Measurements from ENCODE around the gene PTPRG. TPM values are rescaled to one million over a fixed set of nuclear protein-coding genes. Genes with fewer than 3 reads are reported as not detected.
"Not testable (repeated sequence)": the region's sequence is repeated elsewhere in the genome, so short reads cannot be mapped to it uniquely, and the experiment has no call there.

Gene PTPRG
- total RNA-seq, 1 donor from 2014 or later, result 40.0 TPM

DNA sequence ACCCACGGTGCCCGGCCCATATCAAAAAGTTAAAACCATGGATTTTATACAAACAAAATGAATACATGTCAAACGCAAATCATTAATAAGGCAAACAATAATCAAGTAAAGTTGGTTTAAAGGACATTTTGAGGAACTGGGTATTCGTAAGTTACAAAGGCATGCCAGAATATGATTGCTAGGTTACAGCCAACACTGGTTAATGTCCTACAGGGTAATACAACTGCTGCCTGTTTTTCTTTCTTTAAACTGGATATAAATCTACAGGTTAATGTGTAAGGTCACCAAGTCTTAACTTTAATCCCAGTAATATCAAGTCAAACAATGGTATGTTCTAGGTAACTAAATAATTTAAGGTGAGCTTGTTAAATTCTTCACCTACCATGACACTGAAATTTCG lies 166.1 kb downstream of the PTPRG start:
- DNase-seq, result no peak

DNA sequence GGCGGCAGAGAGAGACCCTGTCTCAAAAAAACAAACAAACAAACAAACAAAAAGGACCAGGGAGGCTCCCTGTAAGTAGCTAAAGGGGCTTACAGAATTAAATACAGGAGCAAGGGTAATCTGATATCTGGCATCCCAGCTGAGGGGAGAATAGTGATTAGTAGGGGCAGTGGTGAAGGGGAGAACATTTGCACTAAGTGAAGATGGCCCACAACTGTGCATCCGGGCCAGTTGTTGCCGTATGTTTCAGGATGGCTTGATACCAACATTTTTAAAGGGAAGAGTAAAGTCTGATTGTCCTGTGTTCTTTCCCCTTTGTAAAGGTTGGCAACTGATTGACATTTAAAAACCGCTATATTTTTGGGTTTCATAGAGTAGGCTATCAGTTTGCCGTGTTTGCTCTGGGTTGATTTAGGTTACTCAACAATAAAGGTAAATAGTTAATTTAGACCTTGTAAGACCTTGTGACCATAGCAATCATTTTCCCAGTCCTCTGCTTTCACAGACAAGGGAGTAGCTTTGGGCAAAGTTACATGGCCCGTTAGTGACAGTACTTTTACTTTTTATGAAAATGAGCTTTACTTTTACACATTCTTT lies 167.8 kb downstream of the PTPRG start:
- DNase-seq, result no peak

- no peak for DNase-seq
Observed at GRCh38 chr3:61730056-61730455, 168.7 kb downstream of the PTPRG start.

GRCh38 chr3:61730577-61731231 lies 169.3 kb downstream of the PTPRG start:
- no peak for DNase-seq

GRCh38 chr3:61733000-61733399 lies 171.6 kb downstream of the PTPRG start:
- no peak for DNase-seq

- no peak for DNase-seq
Observed at GRCh38 chr3:61733876-61734275, 172.5 kb downstream of the PTPRG start.

- DNase-seq, result no peak
Observed at GRCh38 chr3:61734749-61735686, 173.6 kb downstream of the PTPRG start.

DNA sequence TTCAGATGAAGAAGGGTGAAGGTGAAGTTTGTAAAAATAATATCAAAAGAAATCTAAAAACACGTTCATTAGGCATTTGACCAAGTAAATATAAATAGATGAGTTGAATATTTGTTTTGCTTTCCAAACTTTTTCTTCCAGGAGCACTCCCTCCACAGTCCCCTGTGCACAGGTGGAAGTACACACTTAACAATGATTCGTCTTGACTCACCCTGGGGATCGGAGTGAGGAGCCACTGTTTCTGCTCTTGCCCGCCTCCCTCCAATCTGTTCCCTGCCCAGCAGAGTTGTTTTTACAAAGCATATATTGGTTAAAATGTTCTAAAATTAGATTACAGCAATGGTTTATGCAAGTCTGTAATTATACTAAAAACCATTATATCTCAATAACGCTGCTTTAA lies 175.1 kb downstream of the PTPRG start:
- DNase-seq, result no peak

GRCh38 chr3:61739640-61740039 lies 178.3 kb downstream of the PTPRG start:
- DNase-seq, result no peak

GRCh38 chr3:61740494-61740893 lies 179.1 kb downstream of the PTPRG start:
- DNase-seq, result no peak

- DNase-seq, result no peak
Observed at GRCh38 chr3:61741551-61741950, 180.2 kb downstream of the PTPRG start.

GRCh38 chr3:61742006-61742405 lies 180.6 kb downstream of the PTPRG start:
- DNase-seq, result no peak

GRCh38 chr3:61743067-61743466 lies 181.7 kb downstream of the PTPRG start:
- DNase-seq, result no peak

GRCh38 chr3:61743686-61744242 lies 182.4 kb downstream of the PTPRG start:
- DNase-seq, result no peak

- DNase-seq, result no peak
Observed at GRCh38 chr3:61748288-61748687, 186.9 kb downstream of the PTPRG start.

GRCh38 chr3:61750766-61751165 lies 189.4 kb downstream of the PTPRG start:
- no peak for DNase-seq

- no peak for DNase-seq
Observed at GRCh38 chr3:61758839-61759238, 197.5 kb downstream of the PTPRG start.

DNA sequence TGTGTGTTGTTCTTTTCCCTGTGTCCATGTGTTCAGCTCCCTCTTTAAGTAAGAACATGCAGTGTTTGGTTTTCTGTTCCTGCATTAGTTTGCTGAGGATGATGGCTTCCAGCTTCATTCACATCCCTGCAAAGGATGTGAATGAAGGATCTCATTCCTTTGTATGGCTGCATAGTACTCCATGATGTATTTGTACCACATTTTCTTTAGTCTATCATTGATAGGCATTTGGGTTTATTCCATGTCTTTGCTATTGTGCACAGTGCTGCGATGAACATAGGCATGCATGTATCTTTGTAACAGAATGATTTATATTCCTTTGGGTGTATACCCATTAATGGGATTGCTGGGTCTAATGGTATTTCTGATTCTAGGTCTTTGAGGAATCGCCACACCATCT lies 199.4 kb downstream of the PTPRG start:
- DNase-seq, result not testable (repeated sequence)

- no peak for DNase-seq
Observed at GRCh38 chr3:61761694-61762430, 200.5 kb downstream of the PTPRG start.

DNA sequence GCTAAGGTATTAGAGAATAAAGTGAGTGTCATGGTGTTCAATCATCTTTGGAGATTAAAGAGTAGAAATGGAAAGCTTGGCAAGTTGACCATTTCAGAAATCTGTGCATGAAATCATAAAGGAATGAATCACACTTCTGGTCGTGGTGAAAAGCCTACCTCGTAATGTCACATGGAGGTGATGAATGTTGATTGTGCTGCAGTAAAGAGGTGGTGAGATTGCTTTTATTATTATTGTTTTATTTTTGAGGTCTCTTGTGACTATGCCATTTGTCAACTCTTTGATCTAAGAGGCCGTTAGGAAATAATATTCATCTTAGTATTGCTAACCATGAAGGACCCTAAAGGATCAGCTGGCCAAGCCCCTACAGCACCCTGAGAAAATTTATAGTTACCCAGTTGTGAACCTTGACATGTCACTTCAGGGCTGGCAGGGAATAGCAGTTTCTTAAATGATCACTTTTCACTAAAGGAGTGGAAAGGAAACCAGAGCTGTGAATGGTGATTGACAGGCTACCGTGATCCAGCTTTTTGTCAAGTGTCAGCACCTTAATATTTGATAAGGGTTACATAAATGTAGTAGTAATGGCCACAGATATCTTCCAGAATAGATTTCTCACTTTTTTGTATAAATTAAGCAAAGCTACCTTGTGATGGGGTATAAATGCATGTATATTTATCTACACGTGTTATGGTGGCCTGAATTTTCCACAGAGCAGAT lies 203.9 kb downstream of the PTPRG start:
- DNase-seq, result no peak

- DNase-seq, result no peak
Observed at GRCh38 chr3:61768284-61769037, 207.1 kb downstream of the PTPRG start.

Data from skin of body (tissue), 2 donors.